Keratinocyte (primary cell): ENCODE measurements around the gene SLCO2B1. TPM values are rescaled to one million over a fixed set of nuclear protein-coding genes. Genes with fewer than 3 reads are reported as not detected.

Source experiments
- DNase-seq: peaks from one replicate; pipeline ENCODE4 v3.0.0-alpha.2; 2011; ENCODE audit warnings: low read depth, missing footprints, low spot score
- FAIRE-seq: peaks from 2 replicates; lab custom pipeline; 2011; peaks lifted over from hg19 to GRCh38; lab: Jason Lieb, UNC
- H2AFZ ChIP-seq: 2 replicates; pipeline ENCODE4 v1.6.0; 2012; ENCODE audit warnings: low read length, control low read depth, inconsistent platforms; ENCODE audit not compliant: control insufficient read depth
- H3K27ac ChIP-seq: 2 replicates; pipeline ENCODE4 v1.5.1; 2011; ENCODE audit warnings: low read length; ENCODE audit not compliant: control insufficient read depth, insufficient read depth
- H3K27me3 ChIP-seq: 3 replicates; pipeline ENCODE4 v1.6.0; 2011; ENCODE audit warnings: low read length; ENCODE audit not compliant: control insufficient read depth, insufficient read depth; ENCODE audit errors: extremely low read depth
- H3K36me3 ChIP-seq, 2 experiments: 2 replicates in 1 of 2; 3 replicates in 1 of 2; pipeline ENCODE4 v1.5.1; 2011; ENCODE audit warnings: low read length in 2 of 2, mild to moderate bottlenecking in 1 of 2; ENCODE audit not compliant: control insufficient read depth in 2 of 2, insufficient read depth in 2 of 2; ENCODE audit errors: extremely low read depth in 1 of 2
- H3K4me1 ChIP-seq: 3 replicates; pipeline ENCODE4 v1.5.1; 2011; ENCODE audit warnings: low read length; ENCODE audit not compliant: control insufficient read depth, insufficient read depth; ENCODE audit errors: extremely low read depth
- H3K4me2 ChIP-seq: 3 replicates; pipeline ENCODE4 v1.6.0; 2011; ENCODE audit warnings: low read depth, low read length; ENCODE audit not compliant: control insufficient read depth, insufficient read depth; ENCODE audit errors: extremely low read depth
- H3K4me3 ChIP-seq, 3 experiments: fragments of 200-600 bp in 1 of 3; sonication (generic) in 1 of 3; 2 replicates in 2 of 3; 3 replicates in 1 of 3; pipeline ENCODE4 v1.5.1; 2011 to 2016; ENCODE audit warnings: low read length in 3 of 3, mild to moderate bottlenecking in 3 of 3, control low read depth in 2 of 3, inconsistent platforms in 1 of 3, low read depth in 1 of 3, mixed read lengths in 1 of 3, mixed run types in 1 of 3, moderate library complexity in 1 of 3; ENCODE audit not compliant: control insufficient read depth in 2 of 3, insufficient read depth in 2 of 3; ENCODE audit errors: extremely low read depth in 1 of 3
- H3K79me2 ChIP-seq: 2 replicates; pipeline ENCODE4 v1.6.0; 2012; ENCODE audit warnings: low read length; ENCODE audit not compliant: control insufficient read depth, insufficient read depth
- H3K9ac ChIP-seq: 3 replicates; pipeline ENCODE4 v1.6.0; 2011; ENCODE audit warnings: low read length; ENCODE audit not compliant: control insufficient read depth, insufficient read depth; ENCODE audit errors: extremely low read depth
- H3K9me1 ChIP-seq: 3 replicates; pipeline ENCODE4 v1.6.0; 2011; ENCODE audit warnings: low read length; ENCODE audit not compliant: control insufficient read depth, insufficient read depth; ENCODE audit errors: extremely low read depth
- H3K9me3 ChIP-seq: 2 replicates; pipeline ENCODE4 v1.5.1; 2012; ENCODE audit warnings: low read depth, low read length; ENCODE audit not compliant: control insufficient read depth
- H4K20me1 ChIP-seq: 3 replicates; pipeline ENCODE4 v1.6.0; 2011; ENCODE audit warnings: low read length; ENCODE audit not compliant: control insufficient read depth, insufficient read depth; ENCODE audit errors: extremely low read depth
- EZH2 ChIP-seq: IDR thresholded peaks from one replicate; pipeline ENCODE4 v1.6.1; 2012; ENCODE audit warnings: inconsistent platforms, mild to moderate bottlenecking, low read length, moderate library complexity
- dilution Hi-C: fragments of 300-500 bp; cut with MboI; formaldehyde crosslinking; loops from one replicate; pipeline ENCODE4 v1.7.0; 2020; ENCODE audit warnings: low sequenced_read_pairs; ENCODE audit not compliant: extremely low pct_ligation_motif_present
- polyA plus RNA-seq, 5 experiments: library from polyadenylated mRNA; depleted of rRNA in 3 of 5; stranded (reverse) in 3 of 5; stranded (forward) in 1 of 5; unstranded in 1 of 5; fragments of >200 nt; gene quantifications; 1 replicate in 1 of 5; 2 replicates in 3 of 5; 3 replicates in 1 of 5; pipeline versions ENCODE4 v1.2.1 to v1.2.3, GENCODE V29; 2011 to 2012; ENCODE audit warnings: missing spikeins in 2 of 5, low read depth in 1 of 5, low replicate concordance in 1 of 5
- TF ChIP-seq, protein P1 (sequence below), 3 experiments: IDR thresholded peaks in 1 of 3; conservative IDR thresholded peaks in 1 of 3; optimal IDR thresholded peaks in 1 of 3; 2 replicates in 2 of 3; 3 replicates in 1 of 3; pipeline versions ENCODE3 to v1.5.1; 2011; ENCODE audit warnings: low read length in 3 of 3, mild to moderate bottlenecking in 3 of 3, moderate library complexity in 2 of 3, control low read depth in 1 of 3, inconsistent platforms in 1 of 3; ENCODE audit not compliant: insufficient read depth in 2 of 3; ENCODE audit errors: extremely low read depth in 1 of 3

SLCO2B1 gene
- polyA plus RNA-seq, 1 donor (not counting 4 experiments of a cell fraction or from before 2014, with no cell fraction given) = not detected

DNA sequence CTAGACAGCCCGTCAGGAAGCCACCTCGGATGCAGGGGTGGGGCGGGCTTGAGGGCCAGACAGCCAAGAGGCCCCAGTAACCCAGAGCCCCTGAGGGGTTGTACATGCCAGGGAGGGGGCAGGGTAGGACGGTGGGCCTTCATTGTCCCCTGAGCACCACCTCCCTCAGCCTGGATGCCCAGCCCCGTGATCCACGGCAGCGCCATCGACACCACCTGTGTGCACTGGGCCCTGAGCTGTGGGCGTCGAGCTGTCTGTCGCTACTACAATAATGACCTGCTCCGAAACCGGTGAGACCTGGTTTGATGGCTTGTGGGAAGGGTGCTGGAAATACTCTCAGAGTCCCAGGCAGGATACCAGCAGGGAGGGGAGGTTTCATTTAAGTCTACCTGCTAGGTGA is 52.2 kb downstream of the SLCO2B1 start:
- H3K4me2 ChIP-seq = no peak overlapping the region
- peaks cover 2% of the 10 kb centered on the region for H4K20me1 ChIP-seq
- H3K9ac ChIP-seq = no peak overlapping the region
- dilution Hi-C loops = loop anchor here (25.0 kb wide), 1 partner anchor 166 kb away; no protein-coding TSS in a partner anchor
- no peaks in the 10 kb centered on the region for H3K9me3 ChIP-seq
- no peak for DNase-seq
- no peaks in the 10 kb centered on the region for H3K36me3 ChIP-seq
- H2AFZ ChIP-seq = no peak overlapping the region
- H3K4me3 ChIP-seq = no peak overlapping the region
- H3K4me1 ChIP-seq = no peaks in the 10 kb centered on the region
- H3K79me2 ChIP-seq = no peaks in the 10 kb centered on the region
- H3K27ac ChIP-seq = no peak overlapping the region
- FAIRE-seq = no peak
- no peaks in the 10 kb centered on the region for H3K9me1 ChIP-seq
- peaks cover 27% of the 10 kb centered on the region for H3K27me3 ChIP-seq
- TF ChIP-seq, protein P1, sequence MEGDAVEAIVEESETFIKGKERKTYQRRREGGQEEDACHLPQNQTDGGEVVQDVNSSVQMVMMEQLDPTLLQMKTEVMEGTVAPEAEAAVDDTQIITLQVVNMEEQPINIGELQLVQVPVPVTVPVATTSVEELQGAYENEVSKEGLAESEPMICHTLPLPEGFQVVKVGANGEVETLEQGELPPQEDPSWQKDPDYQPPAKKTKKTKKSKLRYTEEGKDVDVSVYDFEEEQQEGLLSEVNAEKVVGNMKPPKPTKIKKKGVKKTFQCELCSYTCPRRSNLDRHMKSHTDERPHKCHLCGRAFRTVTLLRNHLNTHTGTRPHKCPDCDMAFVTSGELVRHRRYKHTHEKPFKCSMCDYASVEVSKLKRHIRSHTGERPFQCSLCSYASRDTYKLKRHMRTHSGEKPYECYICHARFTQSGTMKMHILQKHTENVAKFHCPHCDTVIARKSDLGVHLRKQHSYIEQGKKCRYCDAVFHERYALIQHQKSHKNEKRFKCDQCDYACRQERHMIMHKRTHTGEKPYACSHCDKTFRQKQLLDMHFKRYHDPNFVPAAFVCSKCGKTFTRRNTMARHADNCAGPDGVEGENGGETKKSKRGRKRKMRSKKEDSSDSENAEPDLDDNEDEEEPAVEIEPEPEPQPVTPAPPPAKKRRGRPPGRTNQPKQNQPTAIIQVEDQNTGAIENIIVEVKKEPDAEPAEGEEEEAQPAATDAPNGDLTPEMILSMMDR (optimal IDR thresholded peaks at IDR 0.05 in 1 of 3, IDR thresholded peaks at IDR 0.05 in 1 of 3, conservative IDR thresholded peaks at IDR 0.05 in 1 of 3; ENCODE audit: extremely low read depth in 1 of 3, insufficient read depth in 2 of 3, low read length in 3 of 3) = no peak
- TF ChIP-seq EZH2 = no peak

GRCh38 chr11:75203641-75204011 is 52.7 kb downstream of the SLCO2B1 start:
- peaks cover 27% of the 10 kb centered on the region for H3K27me3 ChIP-seq
- no peaks in the 10 kb centered on the region for H3K79me2 ChIP-seq
- H3K4me3 ChIP-seq = no peak overlapping the region
- dilution Hi-C loops = loop anchor here (25.0 kb wide), 1 partner anchor 166 kb away; no protein-coding TSS in a partner anchor
- H3K4me2 ChIP-seq = no peak overlapping the region
- TF ChIP-seq EZH2 = no peak
- TF ChIP-seq, protein P1 (optimal IDR thresholded peaks at IDR 0.05 in 1 of 3, IDR thresholded peaks at IDR 0.05 in 1 of 3, conservative IDR thresholded peaks at IDR 0.05 in 1 of 3; ENCODE audit: extremely low read depth in 1 of 3, insufficient read depth in 2 of 3, low read length in 3 of 3) = no peak
- H2AFZ ChIP-seq = no peak overlapping the region
- no peaks in the 10 kb centered on the region for H3K36me3 ChIP-seq
- no peak overlapping the region for H3K9ac ChIP-seq
- peaks cover 2% of the 10 kb centered on the region for H4K20me1 ChIP-seq
- no peaks in the 10 kb centered on the region for H3K9me3 ChIP-seq
- DNase-seq (no peak), FAIRE-seq (no peak)
- no peaks in the 10 kb centered on the region for H3K9me1 ChIP-seq
- H3K27ac ChIP-seq = no peak overlapping the region
- no peaks in the 10 kb centered on the region for H3K4me1 ChIP-seq
